ENCODE measurements around the gene CUEDC1.
A peak's percentile ranks its signal among the peaks of the same experiment; 100 is the strongest.

The CUEDC1 gene

GRCh38 chr17:57918017-57918895, 37.0 kb downstream of the CUEDC1 start:
- H4K20me1 ChIP-seq, result no peaks in the 10 kb centered on the region
- H3K4me3 ChIP-seq, result no peak overlapping the region
- H3K4me2 ChIP-seq, result peak overlapping the region; percentile 77
- H3K27ac ChIP-seq, result no peak overlapping the region
- no peaks in the 10 kb centered on the region for H3K36me3 ChIP-seq
- TF ChIP-seq Cebpa-rat (IDR thresholded peaks at IDR 0.05), result no peak
- no peak overlapping the region for H3K9ac ChIP-seq
- H3K9me3 ChIP-seq, result no peaks in the 10 kb centered on the region
- H3K4me1 ChIP-seq, result peaks cover 70% of the 10 kb centered on the region
- no peaks in the 10 kb centered on the region for H3K27me3 ChIP-seq

DNA sequence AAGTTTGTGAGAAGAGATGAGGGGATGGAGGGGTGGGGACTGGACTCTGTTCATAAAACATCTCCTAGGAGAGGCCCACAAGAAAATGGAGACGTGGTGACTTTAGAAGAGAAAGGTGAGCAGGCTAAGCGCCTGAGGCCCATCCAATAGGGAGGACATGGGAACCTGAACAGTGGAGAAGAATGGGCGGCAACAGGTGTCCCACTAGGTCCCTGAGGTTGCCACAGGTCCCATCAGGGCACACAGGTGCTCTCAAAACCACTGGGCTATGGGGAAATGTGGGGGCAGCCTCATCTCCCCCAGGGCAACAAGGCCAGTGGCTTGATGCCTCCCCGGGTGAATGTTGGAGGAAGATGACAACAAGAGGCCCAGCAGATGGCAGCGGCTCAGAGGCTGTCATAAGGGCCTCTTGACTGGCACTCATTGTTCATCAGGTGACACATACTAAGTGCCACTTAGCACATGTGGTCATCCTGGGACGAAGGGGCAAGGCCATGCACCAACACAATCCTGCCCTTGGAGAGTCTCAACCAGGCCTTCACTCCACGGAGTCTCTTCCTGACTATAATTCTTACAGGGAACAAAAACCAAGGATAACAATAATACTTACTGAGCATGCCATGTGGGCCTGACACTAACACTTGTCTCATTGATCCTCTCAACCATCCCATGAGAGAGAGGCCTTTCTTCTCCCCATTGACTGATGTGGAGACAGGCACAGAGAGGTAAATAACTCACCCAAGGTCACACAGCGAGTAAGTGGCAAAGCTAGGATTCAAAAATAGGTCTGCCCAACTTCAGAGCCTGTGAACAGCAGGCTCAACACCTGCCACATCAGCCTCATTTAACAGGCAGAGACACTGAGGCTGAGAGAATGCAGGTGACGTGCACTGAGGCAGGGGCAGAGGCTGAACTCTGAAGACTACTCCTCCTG, 38.0 kb downstream of the CUEDC1 start:
- peak overlapping the region; percentile 77 for H3K4me2 ChIP-seq
- no peak overlapping the region for H3K4me3 ChIP-seq
- no peaks in the 10 kb centered on the region for H3K27me3 ChIP-seq
- no peaks in the 10 kb centered on the region for H3K36me3 ChIP-seq
- peaks cover 69% of the 10 kb centered on the region for H3K4me1 ChIP-seq
- no peaks in the 10 kb centered on the region for H3K9me3 ChIP-seq
- H4K20me1 ChIP-seq, result no peaks in the 10 kb centered on the region
- peak overlapping the region; percentile 61; the same call in 1 of the 2 replicates for H3K27ac ChIP-seq
- TF ChIP-seq Cebpa-rat (IDR thresholded peaks at IDR 0.05), result no peak
- peak overlapping the region; percentile 9; the same call in 1 of the 2 replicates for H3K9ac ChIP-seq

- Histone ChIP-seq H3K27me3 (no peaks in the 10 kb centered on the region), H3K4me2 (peak overlapping the region; percentile 77), H3K9me3 (no peaks in the 10 kb centered on the region), H4K20me1 (no peaks in the 10 kb centered on the region), H3K4me3 (no peak overlapping the region), H3K9ac (peak overlapping the region; percentile 9; the same call in 1 of the 2 replicates), H3K4me1 (peaks cover 68% of the 10 kb centered on the region), H3K36me3 (no peaks in the 10 kb centered on the region), H3K27ac (peak overlapping the region; percentile 61; the same call in 1 of the 2 replicates)
- TF ChIP-seq Cebpa-rat (IDR thresholded peaks at IDR 0.05), result no peak
These were observed 39.0 kb downstream of the CUEDC1 start for GRCh38 chr17:57915985-57916757.

DNA sequence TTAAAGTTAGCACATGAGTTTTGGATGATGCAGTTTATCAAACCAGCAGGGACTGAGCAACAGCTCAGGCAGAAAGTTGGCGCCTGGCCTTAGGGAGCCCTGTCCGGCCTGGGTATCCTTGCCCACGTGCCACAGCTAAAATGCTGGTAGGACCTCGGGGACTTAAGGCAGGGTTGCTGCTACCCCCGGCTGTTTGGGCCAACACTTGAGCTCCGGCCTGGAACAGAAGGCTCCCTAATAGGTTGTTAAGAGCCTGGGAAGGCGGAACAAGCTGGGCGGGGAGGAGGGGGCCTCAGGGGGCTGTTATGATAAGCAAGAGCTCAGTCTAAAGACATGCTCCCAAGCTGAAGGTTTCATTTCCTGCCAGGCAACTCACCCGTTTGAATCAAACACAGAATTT, 39.7 kb downstream of the CUEDC1 start:
- H3K4me2 ChIP-seq, result peak overlapping the region; percentile 77
- no peaks in the 10 kb centered on the region for H3K36me3 ChIP-seq
- H3K9ac ChIP-seq, result no peak overlapping the region; the same call in 1 of the 2 replicates
- H3K4me1 ChIP-seq, result peaks cover 65% of the 10 kb centered on the region
- no peaks in the 10 kb centered on the region for H3K9me3 ChIP-seq
- no peak overlapping the region for H3K4me3 ChIP-seq
- no peaks in the 10 kb centered on the region for H4K20me1 ChIP-seq
- no peaks in the 10 kb centered on the region for H3K27me3 ChIP-seq
- H3K27ac ChIP-seq, result peak overlapping the region; percentile 61
- TF ChIP-seq Cebpa-rat (IDR thresholded peaks at IDR 0.05), result no peak

- H3K9me3 ChIP-seq, result no peaks in the 10 kb centered on the region
- H3K9ac ChIP-seq, result no peak overlapping the region
- H3K27me3 ChIP-seq, result no peaks in the 10 kb centered on the region
- no peak overlapping the region for H3K4me3 ChIP-seq
- peaks cover 68% of the 10 kb centered on the region for H3K4me1 ChIP-seq
- H3K27ac ChIP-seq, result peak overlapping the region; percentile 61; the same call in 1 of the 2 replicates
- H4K20me1 ChIP-seq, result no peaks in the 10 kb centered on the region
- H3K36me3 ChIP-seq, result no peaks in the 10 kb centered on the region
- no peak for TF ChIP-seq Cebpa-rat (IDR thresholded peaks at IDR 0.05)
- peak overlapping the region; percentile 77 for H3K4me2 ChIP-seq
These were observed 40.7 kb downstream of the CUEDC1 start for GRCh38 chr17:57914273-57915142.

- H3K27ac ChIP-seq, result no peak overlapping the region
- no peaks in the 10 kb centered on the region for H3K36me3 ChIP-seq
- no peak overlapping the region for H3K9ac ChIP-seq
- TF ChIP-seq Cebpa-rat (IDR thresholded peaks at IDR 0.05), result no peak
- H4K20me1 ChIP-seq, result no peaks in the 10 kb centered on the region
- H3K4me3 ChIP-seq, result no peak overlapping the region
- H3K9me3 ChIP-seq, result no peaks in the 10 kb centered on the region
- H3K4me2 ChIP-seq, result no peak overlapping the region
- peaks cover 70% of the 10 kb centered on the region for H3K4me1 ChIP-seq
- H3K27me3 ChIP-seq, result no peaks in the 10 kb centered on the region
These were observed 41.5 kb downstream of the CUEDC1 start for GRCh38 chr17:57913575-57914272.

DNA sequence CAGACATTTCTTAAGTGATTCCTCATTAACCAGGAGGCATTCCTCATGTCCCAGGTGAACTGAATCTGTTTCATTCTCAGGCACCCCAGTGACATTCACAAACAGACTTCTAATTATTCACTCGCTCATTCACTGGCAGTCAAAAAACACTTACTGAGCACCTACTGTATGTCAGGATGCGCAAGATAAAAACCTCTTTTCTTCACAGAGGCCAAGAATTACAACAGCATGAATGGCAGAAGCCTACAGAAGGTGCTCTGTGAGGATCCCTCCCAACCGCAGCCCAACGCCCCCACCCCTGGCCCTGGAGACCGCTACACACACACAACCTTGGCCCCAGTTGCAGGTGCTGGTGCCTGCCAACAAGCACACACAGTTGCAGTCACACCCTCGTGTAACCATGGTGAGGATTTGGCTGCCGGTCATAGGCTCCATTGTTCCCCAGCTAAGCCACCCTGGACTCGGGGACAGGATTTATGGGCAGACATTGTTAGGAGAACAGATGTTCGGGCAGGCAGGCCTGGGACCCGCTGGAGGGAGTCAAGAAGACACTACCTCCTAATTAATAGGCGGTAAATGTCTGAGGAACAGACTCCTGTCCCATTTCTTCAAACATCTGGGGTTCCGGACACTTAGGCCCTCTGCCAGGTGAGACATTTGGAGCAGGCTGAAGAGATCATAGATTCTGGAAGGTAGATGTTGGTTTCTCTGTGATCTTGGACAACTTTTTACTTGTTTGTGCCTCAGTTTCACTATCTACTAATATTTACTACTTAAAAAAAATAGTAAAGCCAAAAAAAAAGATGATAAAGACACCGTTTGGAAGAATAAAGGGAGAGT, 43.2 kb downstream of the CUEDC1 start:
- Histone ChIP-seq H3K9ac (no peak overlapping the region), H3K4me2 (no peak overlapping the region)

More for the DNA sequence above, 43.2 kb downstream of the CUEDC1 start:
- no peak overlapping the region for H3K4me3 ChIP-seq
- no peaks in the 10 kb centered on the region for H3K9me3 ChIP-seq
- no peaks in the 10 kb centered on the region for H4K20me1 ChIP-seq
- TF ChIP-seq Cebpa-rat (IDR thresholded peaks at IDR 0.05), result no peak
- no peak overlapping the region for H3K27ac ChIP-seq
- no peaks in the 10 kb centered on the region for H3K36me3 ChIP-seq
- no peaks in the 10 kb centered on the region for H3K27me3 ChIP-seq
- peaks cover 72% of the 10 kb centered on the region for H3K4me1 ChIP-seq

All from BLaER1 (cell line).